Lung microvascular endothelial cell (primary cell): ENCODE results near the gene ZDHHC21. TPM values are rescaled to one million over a fixed set of nuclear protein-coding genes. Genes with fewer than 3 reads are reported as not detected.
"Not testable (repeated sequence)": the region's sequence is repeated elsewhere in the genome, so short reads cannot be mapped to it uniquely, and the experiment has no call there.

Source experiments
- DNase-seq, 2 donors: peaks; one replicate each; pipeline versions ENCODE4 v3.0.0 to v3.0.0-alpha.2; 2010; ENCODE audit warnings: low read depth in 2 of 2
- total RNA-seq: library from RNA; depleted of rRNA; stranded (reverse); fragments of >200 nt; gene quantifications from 2 replicates; pipeline ENCODE4 v1.2.1, GENCODE V29; 2014

ZDHHC21 gene
- total RNA-seq, 1 donor from 2014 or later = 10.3 TPM

- DNase-seq = no peak
Observed at GRCh38 chr9:14686168-14686567, 7.1 kb downstream of the ZDHHC21 start.

DNA sequence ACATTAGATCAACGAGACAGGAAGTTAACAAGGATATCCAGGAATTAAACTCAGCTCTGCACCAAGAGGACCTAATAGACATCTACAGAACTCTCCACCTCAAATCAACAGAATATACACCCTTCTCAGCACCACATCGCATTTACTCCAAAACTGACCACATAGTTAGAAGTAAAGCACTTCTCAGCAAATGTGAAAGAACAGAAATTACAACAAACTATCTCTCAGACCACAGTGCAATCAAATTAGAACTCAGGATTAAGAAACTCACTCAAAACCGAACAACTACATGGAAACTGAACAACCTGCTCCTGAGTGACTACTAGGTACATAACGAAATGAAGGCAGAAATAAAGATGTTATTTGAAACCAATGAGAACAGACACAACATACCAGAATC is 10.6 kb downstream of the ZDHHC21 start:
- not testable (repeated sequence) for DNase-seq

DNA sequence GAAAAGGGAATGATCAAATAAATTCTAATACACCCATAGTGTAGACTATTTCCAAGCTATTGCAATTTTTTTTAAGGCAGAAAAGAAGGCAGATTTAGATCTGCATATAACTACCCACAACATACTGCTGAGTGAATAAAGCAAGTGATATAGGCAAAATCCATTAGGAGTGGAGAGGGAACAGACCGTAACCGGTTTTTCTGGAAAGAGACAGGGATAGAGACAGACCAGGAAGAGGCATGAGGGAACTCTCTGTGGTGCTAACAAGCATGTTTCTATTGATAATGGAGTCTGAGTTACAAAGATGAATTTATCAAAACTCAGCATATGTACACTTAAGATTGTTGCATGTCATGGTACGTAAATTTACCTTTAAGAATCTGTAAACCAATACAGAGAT is 14.5 kb downstream of the ZDHHC21 start:
- no peak for DNase-seq

- no peak for DNase-seq
Observed at GRCh38 chr9:14677872-14678271, 15.4 kb downstream of the ZDHHC21 start.

- no peak for DNase-seq
Observed at GRCh38 chr9:14677396-14677795, 15.8 kb downstream of the ZDHHC21 start.

- DNase-seq = no peak
Observed at GRCh38 chr9:14674630-14675029, 18.6 kb downstream of the ZDHHC21 start.

- DNase-seq = no peak
Observed at GRCh38 chr9:14671377-14671776, 21.9 kb downstream of the ZDHHC21 start.

- DNase-seq = peak in 1 of 2 donors; percentile 88
Observed at GRCh38 chr9:14670718-14671117, 22.5 kb downstream of the ZDHHC21 start.

GRCh38 chr9:14664022-14664421 is 29.2 kb downstream of the ZDHHC21 start:
- not testable (repeated sequence) for DNase-seq

DNA sequence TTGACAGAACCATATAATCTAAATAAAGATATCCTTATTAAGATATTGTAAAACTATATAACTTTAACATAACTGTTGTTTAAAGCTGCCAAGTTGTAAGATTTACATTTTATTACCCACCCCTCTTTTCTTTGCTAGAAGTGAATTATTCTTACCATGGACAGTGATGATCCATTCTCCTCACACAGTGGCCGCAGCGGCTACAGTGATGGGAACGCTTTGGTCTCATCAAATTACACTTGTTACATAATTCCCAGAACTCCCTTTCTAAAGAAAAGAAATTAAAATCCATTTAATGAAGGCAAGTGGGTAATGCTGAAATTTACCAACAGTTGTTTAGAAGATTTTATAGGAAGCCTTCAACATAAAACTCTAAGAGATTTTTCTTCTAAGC is 31.2 kb downstream of the ZDHHC21 start:
- DNase-seq = no peak

DNA sequence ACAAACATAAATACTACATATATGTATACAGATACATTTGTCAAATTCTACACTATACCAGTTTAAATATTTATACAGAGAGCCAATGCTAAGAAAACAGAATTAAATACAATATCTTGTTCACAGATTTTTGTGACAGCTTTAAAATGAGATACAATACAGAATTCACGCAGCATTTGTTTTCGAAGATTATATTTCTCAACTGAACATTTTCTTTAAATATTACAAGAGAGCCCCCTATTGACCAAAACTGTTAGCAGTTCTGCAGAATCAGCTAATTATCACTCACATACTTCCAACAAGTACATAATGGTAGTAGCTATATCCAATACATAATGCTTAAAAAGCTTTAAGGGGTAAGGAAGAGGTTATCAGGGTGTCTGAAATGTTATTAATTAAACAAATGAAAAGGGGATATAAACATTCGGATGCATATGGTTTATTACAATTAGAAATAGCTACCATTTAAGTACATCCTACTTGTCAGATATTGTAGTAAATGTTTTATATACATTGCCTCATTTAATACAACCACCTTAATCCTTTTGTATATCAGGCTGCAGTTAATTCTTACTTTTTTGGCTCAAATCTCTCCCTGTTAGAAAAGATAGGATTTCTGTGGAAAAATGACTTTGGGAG is 31.7 kb downstream of the ZDHHC21 start:
- DNase-seq = peak; percentile 45 to 70

GRCh38 chr9:14660721-14661120 is 32.5 kb downstream of the ZDHHC21 start:
- DNase-seq = no peak

DNA sequence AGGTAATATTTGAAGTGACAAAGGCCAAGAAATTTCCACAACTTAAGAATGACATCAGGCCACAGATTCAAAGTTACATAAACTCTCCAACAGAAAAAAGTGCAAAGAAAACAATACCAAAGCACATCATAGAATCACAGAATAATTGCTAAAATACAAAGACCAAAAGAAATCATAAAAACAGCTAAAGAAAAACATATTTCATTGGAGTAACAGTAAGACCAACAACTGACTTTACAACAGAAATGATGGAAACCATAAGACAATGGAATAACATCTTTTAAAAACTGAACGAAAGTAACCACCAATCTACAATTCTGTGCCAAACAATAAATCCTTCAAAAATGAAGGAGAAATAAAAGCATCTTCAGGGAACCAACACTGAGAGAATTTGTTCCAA is 38.3 kb downstream of the ZDHHC21 start:
- peak; percentile 12 to 14 for DNase-seq

- no peak for DNase-seq
Observed at GRCh38 chr9:14653511-14653910, 39.7 kb downstream of the ZDHHC21 start.

DNA sequence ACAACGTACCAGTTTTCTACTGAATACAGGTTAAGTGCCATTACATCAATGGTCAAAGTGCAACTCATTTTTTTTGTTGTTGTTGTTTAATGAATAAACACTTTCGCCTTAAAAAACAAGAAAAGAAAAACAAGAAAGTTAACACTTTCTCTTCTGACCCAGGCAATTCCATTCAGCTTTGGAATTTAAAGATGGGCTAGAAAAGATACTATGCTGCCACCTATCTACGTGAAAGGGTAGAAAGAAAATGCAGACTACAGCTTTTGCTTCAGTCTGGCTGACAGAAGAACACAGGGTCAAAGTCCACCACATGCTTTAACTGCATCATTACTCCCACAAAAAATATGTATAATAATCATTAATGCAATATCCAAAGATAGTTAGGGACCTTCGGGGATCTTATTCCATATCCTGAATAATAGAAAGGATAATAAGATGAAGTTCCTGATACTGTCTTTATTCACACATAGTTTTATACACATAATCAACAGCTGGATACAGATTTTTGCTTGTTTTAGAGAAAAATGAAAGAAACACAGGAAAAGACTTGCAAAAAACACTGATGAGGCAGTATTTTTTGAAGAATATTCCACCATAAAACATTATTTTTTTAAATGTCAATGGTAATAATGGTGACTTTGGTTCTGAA is 40.4 kb downstream of the ZDHHC21 start:
- peak; percentile 28 to 53 for DNase-seq

- peak in 1 of 2 donors; percentile 8 for DNase-seq
Observed at GRCh38 chr9:14650596-14650995, 42.6 kb downstream of the ZDHHC21 start.

- DNase-seq = no peak
Observed at GRCh38 chr9:14645648-14646047, 47.6 kb downstream of the ZDHHC21 start.

DNA sequence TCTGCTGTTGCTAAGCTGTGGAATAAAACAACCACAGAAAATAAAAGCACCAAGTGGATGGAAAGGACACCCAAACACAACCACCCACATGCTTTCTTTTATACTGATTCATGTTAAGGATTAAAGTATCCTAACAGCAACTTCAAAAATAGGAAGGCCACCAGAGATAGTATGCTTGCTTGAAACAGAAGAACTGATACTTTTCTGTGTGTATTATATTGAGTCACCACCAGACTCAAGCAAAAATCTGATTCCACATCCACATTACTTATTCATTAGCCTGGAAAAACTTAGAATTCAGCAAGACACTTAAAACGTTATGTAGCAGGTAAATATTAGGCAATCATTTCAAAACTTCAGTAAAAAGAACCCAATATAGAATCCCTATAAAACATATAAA is 52.3 kb downstream of the ZDHHC21 start:
- no peak for DNase-seq

GRCh38 chr9:14640294-14640693 is 52.9 kb downstream of the ZDHHC21 start:
- DNase-seq = no peak

- no peak for DNase-seq
Observed at GRCh38 chr9:14633906-14634565, 59.2 kb downstream of the ZDHHC21 start.

DNA sequence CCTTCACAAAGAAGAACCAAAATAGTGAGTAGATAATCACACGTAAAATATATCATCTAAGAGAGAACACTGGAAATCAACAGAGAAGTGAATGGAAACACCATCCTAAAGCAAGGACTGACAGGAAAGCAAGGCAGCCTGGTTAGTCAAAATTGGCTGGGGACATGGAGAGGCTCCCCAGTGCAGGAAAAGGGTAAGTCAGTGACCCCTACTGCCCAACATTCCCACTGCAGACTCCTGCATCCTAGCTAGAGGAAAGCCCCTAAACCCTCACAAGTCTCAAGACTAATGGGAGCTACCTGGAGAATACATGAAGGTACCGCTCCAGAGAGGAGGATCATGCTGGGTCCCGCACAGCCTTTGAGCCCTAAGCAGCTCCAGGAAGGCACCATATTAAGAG is 60.1 kb downstream of the ZDHHC21 start:
- DNase-seq = no peak

- no peak for DNase-seq
Observed at GRCh38 chr9:14627513-14627912, 65.7 kb downstream of the ZDHHC21 start.
